Measurements from ENCODE around the gene ANO1.

- TF ChIP-seq CTCF (IDR thresholded peaks at IDR 0.05; ENCODE audit: low read depth, low read length, poor library complexity, severe bottlenecking) (no peak), EZH2phosphoT487 (IDR thresholded peaks at IDR 0.05; ENCODE audit: borderline replicate concordance, low read length) (no peak)
Measured at GRCh38 chr11:70129051-70129592, 51.0 kb downstream of the ANO1 start.
